Endothelial cell of umbilical vein (primary cell): ENCODE data around the gene CH25H.

Source experiments
- FOS ChIP-seq: IDR thresholded peaks from 2 replicates; pipeline ENCODE4 v1.6.1; 2011; ENCODE audit warnings: mild to moderate bottlenecking, low read length, moderate library complexity, borderline replicate concordance; ENCODE audit not compliant: insufficient read depth
- GATA2 ChIP-seq: IDR thresholded peaks from 2 replicates; pipeline ENCODE4 v1.7.0; 2011; ENCODE audit warnings: low read depth, mild to moderate bottlenecking, moderate library complexity, mixed read lengths, low read length; ENCODE audit not compliant: insufficient read length, insufficient read depth
- JUN ChIP-seq: IDR thresholded peaks from 2 replicates; pipeline ENCODE4 v1.6.1; 2011; ENCODE audit warnings: borderline replicate concordance, low read depth; ENCODE audit not compliant: insufficient read length, insufficient read depth
- MYC ChIP-seq: IDR thresholded peaks from one replicate; pipeline ENCODE4 v1.6.1; 2011; ENCODE audit warnings: mild to moderate bottlenecking, low read depth, low read length
- POLR2A ChIP-seq: IDR thresholded peaks from 2 replicates; pipeline ENCODE4 v1.6.1; 2012; ENCODE audit warnings: low read depth, mild to moderate bottlenecking, control low read depth, low read length
- POLR2AphosphoS5 ChIP-seq: IDR thresholded peaks from 2 replicates; pipeline ENCODE4 v1.6.1; 2012; ENCODE audit warnings: low read depth, mild to moderate bottlenecking, control low read depth, low read length, moderate library complexity; ENCODE audit not compliant: insufficient read depth
- TF ChIP-seq, protein P1 (sequence below), 2 donors: IDR thresholded peaks; 1 replicate in 1 of 2; 2 replicates in 1 of 2; pipeline ENCODE4 v1.5.1; 2011; ENCODE audit warnings: low read length in 2 of 2, mild to moderate bottlenecking in 2 of 2, moderate library complexity in 2 of 2, control low read depth in 1 of 2, inconsistent platforms in 1 of 2, low read depth in 1 of 2; ENCODE audit not compliant: insufficient read depth in 1 of 2; ENCODE audit errors: extremely low read depth in 1 of 2
- TF ChIP-seq, protein P2 (sequence below): IDR thresholded peaks from 2 replicates; pipeline ENCODE4 v1.6.1; 2011; ENCODE audit not compliant: insufficient read depth, insufficient read length

DNA sequence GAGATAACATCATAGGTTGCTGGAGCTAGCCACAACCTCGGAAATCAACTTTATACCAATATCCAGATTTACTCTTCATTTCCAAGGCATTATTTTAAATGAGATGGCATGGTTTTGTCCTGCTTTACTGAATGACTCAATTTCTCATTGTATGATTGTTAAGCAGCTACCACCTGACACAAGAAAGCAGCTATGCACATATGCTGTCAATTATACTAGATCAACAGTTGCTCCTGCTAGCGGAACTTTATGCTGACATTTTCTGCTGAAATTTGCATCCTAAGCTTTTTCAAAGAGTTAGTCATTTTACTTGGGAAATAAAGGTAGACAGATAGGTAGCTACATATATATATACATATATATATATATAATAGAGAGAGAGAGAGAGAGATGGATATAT is 8.9 kb upstream of the CH25H start:
- TF ChIP-seq, protein P1, sequence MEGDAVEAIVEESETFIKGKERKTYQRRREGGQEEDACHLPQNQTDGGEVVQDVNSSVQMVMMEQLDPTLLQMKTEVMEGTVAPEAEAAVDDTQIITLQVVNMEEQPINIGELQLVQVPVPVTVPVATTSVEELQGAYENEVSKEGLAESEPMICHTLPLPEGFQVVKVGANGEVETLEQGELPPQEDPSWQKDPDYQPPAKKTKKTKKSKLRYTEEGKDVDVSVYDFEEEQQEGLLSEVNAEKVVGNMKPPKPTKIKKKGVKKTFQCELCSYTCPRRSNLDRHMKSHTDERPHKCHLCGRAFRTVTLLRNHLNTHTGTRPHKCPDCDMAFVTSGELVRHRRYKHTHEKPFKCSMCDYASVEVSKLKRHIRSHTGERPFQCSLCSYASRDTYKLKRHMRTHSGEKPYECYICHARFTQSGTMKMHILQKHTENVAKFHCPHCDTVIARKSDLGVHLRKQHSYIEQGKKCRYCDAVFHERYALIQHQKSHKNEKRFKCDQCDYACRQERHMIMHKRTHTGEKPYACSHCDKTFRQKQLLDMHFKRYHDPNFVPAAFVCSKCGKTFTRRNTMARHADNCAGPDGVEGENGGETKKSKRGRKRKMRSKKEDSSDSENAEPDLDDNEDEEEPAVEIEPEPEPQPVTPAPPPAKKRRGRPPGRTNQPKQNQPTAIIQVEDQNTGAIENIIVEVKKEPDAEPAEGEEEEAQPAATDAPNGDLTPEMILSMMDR (IDR thresholded peaks at IDR 0.05; ENCODE audit: extremely low read depth in 1 of 2, insufficient read depth in 1 of 2, low read depth in 1 of 2, low read length in 2 of 2) = no peak
- no peak for TF ChIP-seq POLR2AphosphoS5
- TF ChIP-seq MYC = no peak
- no peak for TF ChIP-seq FOS
- no peak for TF ChIP-seq JUN
- no peak for TF ChIP-seq POLR2A
- TF ChIP-seq, protein P2, sequence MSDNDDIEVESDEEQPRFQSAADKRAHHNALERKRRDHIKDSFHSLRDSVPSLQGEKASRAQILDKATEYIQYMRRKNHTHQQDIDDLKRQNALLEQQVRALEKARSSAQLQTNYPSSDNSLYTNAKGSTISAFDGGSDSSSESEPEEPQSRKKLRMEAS = no peak
- TF ChIP-seq GATA2 = no peak
